ENCODE data around the gene LRRC51. TPM values are rescaled to one million over a fixed set of nuclear protein-coding genes. Genes with fewer than 3 reads are reported as not detected.

LRRC51 gene
- total and polyA plus RNA-seq, 2 of the 8 experiments (the other 6 are each of a cell fraction or from before 2014, with no cell fraction given) = 7.7 to 7.9 TPM

Small RNA genes lying within 50 kb of the gene (microRNA-seq; reads per million reads assigned to microRNA genes)
- gene MIR3165 (ENCODE audit: borderline microRNAs expressed in 2 of 2, borderline number of aligned reads in 2 of 2, borderline replicate concordance in 1 of 2) = 0.20 to 0.23 reads per million in 2 experiments

Small RNA genes lying within 50 kb of the gene (small RNA-seq; reads per million reads assigned to genes)
- 0.51 reads per million for gene MIR3165 (ENCODE audit: insufficient read depth)
- gene RNU6-72P (ENCODE audit: insufficient read depth) = not detected

Other genes starting within 250 kb of the LRRC51 start
- gene DEFB108B, start 247.7 kb upstream of the LRRC51 start, total RNA-seq (2021; fragmentation: NEBNext Ultra II Directional; extraction: Animal tissue kit (Norgen Biotek cat#: 25700)) = not detected in 2 replicates
- gene DEFB108B, start 247.7 kb upstream of the LRRC51 start, polyA plus RNA-seq (2011; rRNA removed) = not detected in 2 replicates
- not detected in 2 replicates for gene DEFB131B, start 202.4 kb upstream of the LRRC51 start, total RNA-seq (2021; fragmentation: NEBNext Ultra II Directional; extraction: Animal tissue kit (Norgen Biotek cat#: 25700))
- gene DEFB131B, start 202.4 kb upstream of the LRRC51 start, polyA plus RNA-seq (2011; rRNA removed) = not detected in 2 replicates
- 7.5 and 10.2 TPM in 2 replicates for gene XNDC1N, start 152.3 kb upstream of the LRRC51 start, total RNA-seq (2021; fragmentation: NEBNext Ultra II Directional; extraction: Animal tissue kit (Norgen Biotek cat#: 25700))
- 4.4 and 5.8 TPM in 2 replicates for gene XNDC1N, start 152.3 kb upstream of the LRRC51 start, polyA plus RNA-seq (2011; rRNA removed)
- 37.2 and 39.7 TPM in 2 replicates for gene RNF121, start 151.8 kb upstream of the LRRC51 start, total RNA-seq (2021; fragmentation: NEBNext Ultra II Directional; extraction: Animal tissue kit (Norgen Biotek cat#: 25700))
- gene RNF121, start 151.8 kb upstream of the LRRC51 start, polyA plus RNA-seq (2011; rRNA removed) = 51.6 and 56.5 TPM in 2 replicates
- gene IL18BP, start 81.9 kb upstream of the LRRC51 start, total RNA-seq (2021; fragmentation: NEBNext Ultra II Directional; extraction: Animal tissue kit (Norgen Biotek cat#: 25700)) = 9.8 and 10.2 TPM in 2 replicates
- gene IL18BP, start 81.9 kb upstream of the LRRC51 start, polyA plus RNA-seq (2011; rRNA removed) = 17.0 and 17.7 TPM in 2 replicates
- 107 and 108 TPM in 2 replicates for gene NUMA1, start 308 bp upstream of the LRRC51 start, total RNA-seq (2021; fragmentation: NEBNext Ultra II Directional; extraction: Animal tissue kit (Norgen Biotek cat#: 25700))
- 101 and 137 TPM in 2 replicates for gene NUMA1, start 308 bp upstream of the LRRC51 start, polyA plus RNA-seq (2011; rRNA removed)
- 81.0 and 82.1 TPM in 2 replicates for gene LAMTOR1, start 22.4 kb downstream of the LRRC51 start, total RNA-seq (2021; fragmentation: NEBNext Ultra II Directional; extraction: Animal tissue kit (Norgen Biotek cat#: 25700))
- gene LAMTOR1, start 22.4 kb downstream of the LRRC51 start, polyA plus RNA-seq (2011; rRNA removed) = 160 and 164 TPM in 2 replicates
- not detected in 2 replicates for gene TOMT, start 25.1 kb downstream of the LRRC51 start, total RNA-seq (2021; fragmentation: NEBNext Ultra II Directional; extraction: Animal tissue kit (Norgen Biotek cat#: 25700))
- gene TOMT, start 25.1 kb downstream of the LRRC51 start, polyA plus RNA-seq (2011; rRNA removed) = 0.11 TPM in 1 of 2 replicates, not detected in the other
- 70.0 and 74.9 TPM in 2 replicates for gene ANAPC15, start 31.8 kb downstream of the LRRC51 start, total RNA-seq (2021; fragmentation: NEBNext Ultra II Directional; extraction: Animal tissue kit (Norgen Biotek cat#: 25700))
- gene ANAPC15, start 31.8 kb downstream of the LRRC51 start, polyA plus RNA-seq (2011; rRNA removed) = 66.2 and 70.4 TPM in 2 replicates
- gene FOLR3, start 54.9 kb downstream of the LRRC51 start, total RNA-seq (2021; fragmentation: NEBNext Ultra II Directional; extraction: Animal tissue kit (Norgen Biotek cat#: 25700)) = not detected in 2 replicates
- not detected in 2 replicates for gene FOLR3, start 54.9 kb downstream of the LRRC51 start, polyA plus RNA-seq (2011; rRNA removed)
- gene FOLR1, start 111.3 kb downstream of the LRRC51 start, total RNA-seq (2021; fragmentation: NEBNext Ultra II Directional; extraction: Animal tissue kit (Norgen Biotek cat#: 25700)) = 0.55 TPM in 1 of 2 replicates, not detected in the other
- gene FOLR1, start 111.3 kb downstream of the LRRC51 start, polyA plus RNA-seq (2011; rRNA removed) = 1.3 and 1.9 TPM in 2 replicates
- gene FOLR2, start 135.9 kb downstream of the LRRC51 start, total RNA-seq (2021; fragmentation: NEBNext Ultra II Directional; extraction: Animal tissue kit (Norgen Biotek cat#: 25700)) = not detected in 2 replicates
- gene FOLR2, start 135.9 kb downstream of the LRRC51 start, polyA plus RNA-seq (2011; rRNA removed) = not detected in 2 replicates
- 79.1 and 79.5 TPM in 2 replicates for gene INPPL1, start 143.9 kb downstream of the LRRC51 start, total RNA-seq (2021; fragmentation: NEBNext Ultra II Directional; extraction: Animal tissue kit (Norgen Biotek cat#: 25700))
- gene INPPL1, start 143.9 kb downstream of the LRRC51 start, polyA plus RNA-seq (2011; rRNA removed) = 54.5 and 91.4 TPM in 2 replicates
- 0.19 TPM in 1 of 2 replicates, not detected in the other for gene PHOX2A, start 163.3 kb downstream of the LRRC51 start, total RNA-seq (2021; fragmentation: NEBNext Ultra II Directional; extraction: Animal tissue kit (Norgen Biotek cat#: 25700))
- 0.67 and 0.94 TPM in 2 replicates for gene PHOX2A, start 163.3 kb downstream of the LRRC51 start, polyA plus RNA-seq (2011; rRNA removed)